HEK293 (cell line): Measurements from ENCODE around the gene CDK19.

Experiments
- CTCF ChIA-PET: fragments of 350-600 bp; formaldehyde crosslinking; extraction: SDS; loops from one replicate; lab custom pipeline; 2021; ENCODE audit warnings: antibody characterized with exemption; lab: Yijun Ruan, JAX
- POLR2A ChIA-PET: fragments of 300-600 bp; formaldehyde crosslinking; extraction: SDS; loops from one replicate; lab custom pipeline; 2020; ENCODE audit warnings: antibody characterized with exemption, inconsistent platforms; lab: Yijun Ruan, JAX
- H3K27ac ChIP-seq: fragments of 200-500 bp; sonication (Bioruptor generic); 2 replicates; pipeline ENCODE4 v1.5.1; 2014; ENCODE audit warnings: low read depth, low read length, control low read depth, inconsistent platforms; ENCODE audit errors: extremely low read depth
- H3K36me3 ChIP-seq, 2 experiments: fragments of 200-500 bp in 1 of 2; sonication (Bioruptor generic) in 1 of 2; 1 replicate in 1 of 2; 2 replicates in 1 of 2; pipeline ENCODE4 v1.5.1; 2014 to 2017; ENCODE audit warnings: inconsistent platforms in 2 of 2, low read length in 2 of 2; ENCODE audit not compliant: control insufficient read depth in 2 of 2, insufficient read depth in 1 of 2
- H3K4me1 ChIP-seq: fragments of 200-500 bp; sonication (Bioruptor generic); 2 replicates; pipeline ENCODE4 v1.5.1; 2014; ENCODE audit warnings: mild to moderate bottlenecking, low read length, inconsistent platforms; ENCODE audit not compliant: control insufficient read depth, insufficient read depth
- H3K4me3 ChIP-seq: 2 replicates; pipeline ENCODE4 v1.5.1; 2011; ENCODE audit warnings: low read depth, mild to moderate bottlenecking, control low read depth, low read length, moderate library complexity
- H3K9me3 ChIP-seq: fragments of 200-500 bp; sonication (Bioruptor generic); 2 replicates; pipeline ENCODE4 v1.5.1; 2014; ENCODE audit warnings: low read depth, low read length, inconsistent platforms; ENCODE audit not compliant: control insufficient read depth, insufficient read depth
- MYNN ChIP-seq: fragments of 450-650 bp; formaldehyde crosslinking; IDR thresholded peaks from 2 replicates; pipeline ENCODE4 v1.5.1; 2016; ENCODE audit warnings: missing biosample characterization, missing genetic modification characterization, borderline replicate concordance
- PRDM1 ChIP-seq: fragments of 450-650 bp; formaldehyde crosslinking; IDR thresholded peaks from 2 replicates; pipeline ENCODE4; 2016; ENCODE audit warnings: missing biosample characterization, missing genetic modification characterization
- SP7 ChIP-seq: fragments of 450-650 bp; formaldehyde crosslinking; IDR thresholded peaks from 2 replicates; pipeline ENCODE4 v1.5.1; 2016; ENCODE audit warnings: missing biosample characterization, missing genetic modification characterization
- TCF7L2 ChIP-seq: IDR thresholded peaks from 2 replicates; pipeline ENCODE4 v1.6.1; 2011; ENCODE audit warnings: low read depth, mild to moderate bottlenecking, inconsistent platforms, low read length, moderate library complexity, borderline replicate concordance
- YY1 ChIP-seq: fragments of 450-650 bp; formaldehyde crosslinking; IDR thresholded peaks from 2 replicates; pipeline ENCODE4 v1.5.1; 2018; ENCODE audit warnings: missing biosample characterization, missing genetic modification characterization
- ZNF121 ChIP-seq: fragments of 450-650 bp; formaldehyde crosslinking; IDR thresholded peaks from 2 replicates; pipeline ENCODE4 v1.5.1; 2016; ENCODE audit warnings: missing biosample characterization, missing genetic modification characterization
- ZNF132 ChIP-seq: fragments of 450-650 bp; formaldehyde crosslinking; IDR thresholded peaks from 2 replicates; pipeline ENCODE4 v1.5.1; 2017; ENCODE audit warnings: missing biosample characterization, missing genetic modification characterization, borderline replicate concordance
- ZNF174 ChIP-seq: fragments of 450-650 bp; formaldehyde crosslinking; IDR thresholded peaks from 2 replicates; pipeline ENCODE4 v1.5.0; 2017; ENCODE audit warnings: missing biosample characterization, mild to moderate bottlenecking, missing genetic modification characterization
- ZNF202 ChIP-seq: fragments of 450-650 bp; formaldehyde crosslinking; IDR thresholded peaks from 2 replicates; pipeline ENCODE4 v1.5.1; 2016; ENCODE audit warnings: missing biosample characterization, missing genetic modification characterization, borderline replicate concordance
- ZNF239 ChIP-seq: fragments of 450-650 bp; formaldehyde crosslinking; IDR thresholded peaks from 2 replicates; pipeline ENCODE4 v1.5.1; 2016; ENCODE audit warnings: missing biosample characterization, missing genetic modification characterization
- ZNF350 ChIP-seq: fragments of 450-650 bp; formaldehyde crosslinking; IDR thresholded peaks from 2 replicates; pipeline ENCODE4 v1.5.0; 2017; ENCODE audit warnings: missing biosample characterization, mild to moderate bottlenecking, missing genetic modification characterization
- ZNF366 ChIP-seq: fragments of 450-650 bp; formaldehyde crosslinking; conservative IDR thresholded peaks from 2 replicates; pipeline ENCODE4 v1.5.1; 2016; ENCODE audit warnings: missing biosample characterization, missing genetic modification characterization
- ZNF426 ChIP-seq: fragments of 450-650 bp; formaldehyde crosslinking; IDR thresholded peaks from 2 replicates; pipeline ENCODE4 v1.5.1; 2017; ENCODE audit warnings: missing biosample characterization, missing genetic modification characterization, mild to moderate bottlenecking, inconsistent platforms, moderate library complexity
- ZNF433 ChIP-seq: fragments of 450-650 bp; formaldehyde crosslinking; IDR thresholded peaks from 2 replicates; pipeline ENCODE4 v1.5.1; 2016; ENCODE audit warnings: missing biosample characterization, missing genetic modification characterization, low read depth
- ZNF48 ChIP-seq: fragments of 450-650 bp; formaldehyde crosslinking; IDR thresholded peaks from 2 replicates; pipeline ENCODE4 v1.5.1; 2016; ENCODE audit warnings: missing biosample characterization, missing genetic modification characterization
- ZNF530 ChIP-seq: fragments of 450-650 bp; formaldehyde crosslinking; IDR thresholded peaks from 2 replicates; pipeline ENCODE4 v1.5.1; 2016; ENCODE audit warnings: low read depth, missing biosample characterization, missing genetic modification characterization
- ZNF544 ChIP-seq: fragments of 450-650 bp; formaldehyde crosslinking; IDR thresholded peaks from 2 replicates; pipeline ENCODE4 v1.5.0; 2017; ENCODE audit warnings: missing biosample characterization, missing genetic modification characterization
- ZNF596 ChIP-seq: fragments of 450-650 bp; IDR thresholded peaks from 2 replicates; pipeline ENCODE4 v1.5.0; 2018; ENCODE audit warnings: missing biosample characterization, mild to moderate bottlenecking, missing genetic modification characterization, moderate library complexity
- ZNF654 ChIP-seq: fragments of 450-650 bp; formaldehyde crosslinking; IDR thresholded peaks from 2 replicates; pipeline ENCODE4 v1.5.1; 2016; ENCODE audit warnings: low read depth, missing biosample characterization, missing genetic modification characterization
- ZNF791 ChIP-seq: fragments of 450-650 bp; formaldehyde crosslinking; IDR thresholded peaks from 2 replicates; pipeline ENCODE4 v1.5.1; 2016; ENCODE audit warnings: missing biosample characterization, missing genetic modification characterization
- TF ChIP-seq, protein P1 (sequence below): fragments of 450-650 bp; formaldehyde crosslinking; IDR thresholded peaks from 2 replicates; pipeline ENCODE4 v1.5.1; 2016; ENCODE audit warnings: missing biosample characterization, missing genetic modification characterization
- TF ChIP-seq, protein P2 (sequence below): fragments of 450-650 bp; formaldehyde crosslinking; IDR thresholded peaks from 2 replicates; pipeline ENCODE4 v1.5.1; 2016; ENCODE audit warnings: missing biosample characterization, missing genetic modification characterization
- TF ChIP-seq, protein P3 (sequence below): fragments of 450-650 bp; formaldehyde crosslinking; IDR thresholded peaks from 2 replicates; pipeline ENCODE4 v1.5.1; 2016; ENCODE audit warnings: missing biosample characterization, missing genetic modification characterization
- TF ChIP-seq, protein P4 (sequence below): fragments of 450-650 bp; formaldehyde crosslinking; IDR thresholded peaks from 2 replicates; pipeline ENCODE4 v1.5.1; 2016; ENCODE audit warnings: missing biosample characterization, missing genetic modification characterization
- TF ChIP-seq, protein P5 (sequence below): fragments of 450-650 bp; formaldehyde crosslinking; IDR thresholded peaks from 2 replicates; pipeline ENCODE4 v1.5.1; 2016; ENCODE audit warnings: missing biosample characterization, missing genetic modification characterization

The CDK19 gene

DNA sequence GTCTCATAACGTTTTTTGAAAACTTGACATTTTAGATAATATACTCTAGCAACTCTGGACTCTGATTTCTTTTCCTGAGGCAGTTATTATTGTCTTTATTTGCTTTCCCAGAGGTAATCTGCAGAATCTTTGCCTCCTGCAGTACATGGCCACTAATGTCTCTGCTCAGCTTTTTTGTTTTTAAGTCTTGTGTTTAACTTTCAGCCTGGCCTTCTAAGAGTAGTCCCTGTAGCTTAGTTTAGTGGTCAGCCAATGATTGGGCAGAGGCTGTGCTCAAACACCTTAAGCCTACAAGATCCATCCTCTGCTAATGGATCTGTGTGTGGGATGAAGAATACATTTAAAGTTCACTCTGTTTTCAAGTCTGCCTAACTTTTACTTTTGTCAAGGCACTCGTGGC is 241.7 kb downstream of the CDK19 start:
- Histone ChIP-seq H3K27ac (no peak overlapping the region), H3K4me1 (no peaks in the 10 kb centered on the region), H3K4me3 (no peak overlapping the region), H3K36me3 (no peaks in the 10 kb centered on the region), H3K9me3 (no peaks in the 10 kb centered on the region)
- ChIA-PET CTCF (interaction anchor here (0.7 kb wide), 2 partner anchors 150 to 690 kb away, joined by 3 read pairs; no protein-coding TSS in a partner anchor), POLR2A (no interaction called here)
- no peak for TF ChIP-seq YY1
- TF ChIP-seq ZNF121 (tag by site-specific recombination) = no peak
- TF ChIP-seq, protein P1, sequence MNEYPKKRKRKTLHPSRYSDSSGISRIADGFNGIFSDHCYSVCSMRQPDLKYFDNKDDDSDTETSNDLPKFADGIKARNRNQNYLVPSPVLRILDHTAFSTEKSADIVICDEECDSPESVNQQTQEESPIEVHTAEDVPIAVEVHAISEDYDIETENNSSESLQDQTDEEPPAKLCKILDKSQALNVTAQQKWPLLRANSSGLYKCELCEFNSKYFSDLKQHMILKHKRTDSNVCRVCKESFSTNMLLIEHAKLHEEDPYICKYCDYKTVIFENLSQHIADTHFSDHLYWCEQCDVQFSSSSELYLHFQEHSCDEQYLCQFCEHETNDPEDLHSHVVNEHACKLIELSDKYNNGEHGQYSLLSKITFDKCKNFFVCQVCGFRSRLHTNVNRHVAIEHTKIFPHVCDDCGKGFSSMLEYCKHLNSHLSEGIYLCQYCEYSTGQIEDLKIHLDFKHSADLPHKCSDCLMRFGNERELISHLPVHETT = no peak
- no peak for TF ChIP-seq PRDM1 (tag by site-specific recombination)
- TF ChIP-seq ZNF544 (tag by site-specific recombination) = no peak
- no peak for TF ChIP-seq ZNF654 (tag by site-specific recombination)
- TF ChIP-seq, protein P2, sequence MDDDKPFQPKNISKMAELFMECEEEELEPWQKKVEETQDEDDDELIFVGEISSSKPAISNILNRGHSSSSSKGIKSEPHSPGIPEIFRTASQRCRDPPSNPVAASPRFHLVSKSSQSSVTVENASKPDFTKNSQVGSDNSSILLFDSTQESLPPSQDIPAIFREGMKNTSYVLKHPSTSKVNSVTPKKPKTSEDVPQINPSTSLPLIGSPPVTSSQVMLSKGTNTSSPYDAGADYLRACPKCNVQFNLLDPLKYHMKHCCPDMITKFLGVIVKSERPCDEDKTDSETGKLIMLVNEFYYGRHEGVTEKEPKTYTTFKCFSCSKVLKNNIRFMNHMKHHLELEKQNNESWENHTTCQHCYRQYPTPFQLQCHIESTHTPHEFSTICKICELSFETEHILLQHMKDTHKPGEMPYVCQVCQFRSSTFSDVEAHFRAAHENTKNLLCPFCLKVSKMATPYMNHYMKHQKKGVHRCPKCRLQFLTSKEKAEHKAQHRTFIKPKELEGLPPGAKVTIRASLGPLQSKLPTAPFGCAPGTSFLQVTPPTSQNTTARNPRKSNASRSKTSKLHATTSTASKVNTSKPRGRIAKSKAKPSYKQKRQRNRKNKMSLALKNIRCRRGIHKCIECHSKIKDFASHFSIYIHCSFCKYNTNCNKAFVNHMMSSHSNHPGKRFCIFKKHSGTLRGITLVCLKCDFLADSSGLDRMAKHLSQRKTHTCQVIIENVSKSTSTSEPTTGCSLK = no peak
- no peak for TF ChIP-seq ZNF426
- no peak for TF ChIP-seq ZNF132 (tag by site-specific recombination)

DNA sequence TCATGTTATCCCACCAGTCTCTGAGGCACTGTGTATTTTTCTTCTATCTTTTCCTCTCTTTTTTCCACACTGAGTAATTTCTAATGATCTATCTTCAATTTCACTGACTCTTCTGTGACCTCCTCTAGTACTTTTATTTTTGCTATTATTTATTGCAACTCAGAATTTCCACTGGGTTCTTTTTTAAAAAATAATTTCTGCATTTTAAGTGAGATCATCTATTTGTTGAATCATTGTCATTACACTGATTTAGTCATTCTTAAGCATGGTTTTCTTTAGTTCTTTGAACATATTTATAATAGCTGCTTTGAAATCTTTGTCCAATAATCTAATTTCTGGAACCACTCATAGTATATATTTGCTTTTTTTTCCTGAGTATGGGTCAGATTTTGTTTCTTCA is 242.1 kb downstream of the CDK19 start:
- CTCF ChIA-PET = interaction anchor here (0.7 kb wide), 2 partner anchors 150 to 690 kb away, joined by 3 read pairs; no protein-coding TSS in a partner anchor
- TF ChIP-seq, protein P3, sequence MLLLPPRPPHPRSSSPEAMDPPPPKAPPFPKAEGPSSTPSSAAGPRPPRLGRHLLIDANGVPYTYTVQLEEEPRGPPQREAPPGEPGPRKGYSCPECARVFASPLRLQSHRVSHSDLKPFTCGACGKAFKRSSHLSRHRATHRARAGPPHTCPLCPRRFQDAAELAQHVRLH = no peak
- TF ChIP-seq ZNF174 (tag by site-specific recombination) (no peak), ZNF791 (tag by site-specific recombination) (no peak), SP7 (no peak), ZNF202 (tag by site-specific recombination) (no peak), ZNF433 (no peak), MYNN (tag by site-specific recombination) (no peak), ZNF239 (tag by site-specific recombination) (no peak), ZNF426 (no peak), ZNF350 (tag by site-specific recombination) (no peak), TCF7L2 (no peak), ZNF596 (tag by site-specific recombination) (no peak), ZNF530 (no peak), ZNF366 (no peak), ZNF48 (tag by site-specific recombination) (no peak)
- TF ChIP-seq, protein P4, sequence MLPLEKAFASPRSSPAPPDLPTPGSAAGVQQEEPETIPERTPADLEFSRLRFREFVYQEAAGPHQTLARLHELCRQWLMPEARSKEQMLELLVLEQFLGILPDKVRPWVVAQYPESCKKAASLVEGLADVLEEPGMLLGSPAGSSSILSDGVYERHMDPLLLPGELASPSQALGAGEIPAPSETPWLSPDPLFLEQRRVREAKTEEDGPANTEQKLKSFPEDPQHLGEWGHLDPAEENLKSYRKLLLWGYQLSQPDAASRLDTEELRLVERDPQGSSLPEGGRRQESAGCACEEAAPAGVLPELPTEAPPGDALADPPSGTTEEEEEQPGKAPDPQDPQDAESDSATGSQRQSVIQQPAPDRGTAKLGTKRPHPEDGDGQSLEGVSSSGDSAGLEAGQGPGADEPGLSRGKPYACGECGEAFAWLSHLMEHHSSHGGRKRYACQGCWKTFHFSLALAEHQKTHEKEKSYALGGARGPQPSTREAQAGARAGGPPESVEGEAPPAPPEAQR (tag by site-specific recombination) = no peak
- TF ChIP-seq, protein P5, sequence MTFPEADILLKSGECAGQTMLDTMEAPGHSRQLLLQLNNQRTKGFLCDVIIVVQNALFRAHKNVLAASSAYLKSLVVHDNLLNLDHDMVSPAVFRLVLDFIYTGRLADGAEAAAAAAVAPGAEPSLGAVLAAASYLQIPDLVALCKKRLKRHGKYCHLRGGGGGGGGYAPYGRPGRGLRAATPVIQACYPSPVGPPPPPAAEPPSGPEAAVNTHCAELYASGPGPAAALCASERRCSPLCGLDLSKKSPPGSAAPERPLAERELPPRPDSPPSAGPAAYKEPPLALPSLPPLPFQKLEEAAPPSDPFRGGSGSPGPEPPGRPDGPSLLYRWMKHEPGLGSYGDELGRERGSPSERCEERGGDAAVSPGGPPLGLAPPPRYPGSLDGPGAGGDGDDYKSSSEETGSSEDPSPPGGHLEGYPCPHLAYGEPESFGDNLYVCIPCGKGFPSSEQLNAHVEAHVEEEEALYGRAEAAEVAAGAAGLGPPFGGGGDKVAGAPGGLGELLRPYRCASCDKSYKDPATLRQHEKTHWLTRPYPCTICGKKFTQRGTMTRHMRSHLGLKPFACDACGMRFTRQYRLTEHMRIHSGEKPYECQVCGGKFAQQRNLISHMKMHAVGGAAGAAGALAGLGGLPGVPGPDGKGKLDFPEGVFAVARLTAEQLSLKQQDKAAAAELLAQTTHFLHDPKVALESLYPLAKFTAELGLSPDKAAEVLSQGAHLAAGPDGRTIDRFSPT (tag by site-specific recombination) = no peak
- TF ChIP-seq, all 188 proteins: peak for 0
- Histone ChIP-seq H3K9me3 (no peaks in the 10 kb centered on the region), H3K4me1 (no peaks in the 10 kb centered on the region), H3K27ac (no peak overlapping the region), H3K4me3 (no peak overlapping the region), H3K36me3 (no peaks in the 10 kb centered on the region)
- POLR2A ChIA-PET = no interaction called here
